Astrocyte of the cerebellum (primary cell): ENCODE results near the gene MSI2.
A peak's percentile ranks its signal among the peaks of the same experiment; 100 is the strongest.

Source experiments
- DNase-seq: peaks from one replicate; pipeline ENCODE4 v3.0.0-alpha.2; 2011; ENCODE audit warnings: low read depth
- H3K4me3 ChIP-seq: 2 replicates; pipeline ENCODE4 v1.5.1; 2011; ENCODE audit warnings: mild to moderate bottlenecking, low read depth, low read length, moderate library complexity
- CTCF ChIP-seq: IDR thresholded peaks from 2 replicates; pipeline ENCODE4 v1.5.1; 2012; ENCODE audit warnings: low read length, low read depth, moderate library complexity, mild to moderate bottlenecking; ENCODE audit errors: missing control alignments
- in situ Hi-C: cut with HindIII; loops from 2 replicates; pipeline ENCODE4 v1.10.0; 2017; ENCODE audit warnings: low sequenced_read_pairs

MSI2 gene

DNA sequence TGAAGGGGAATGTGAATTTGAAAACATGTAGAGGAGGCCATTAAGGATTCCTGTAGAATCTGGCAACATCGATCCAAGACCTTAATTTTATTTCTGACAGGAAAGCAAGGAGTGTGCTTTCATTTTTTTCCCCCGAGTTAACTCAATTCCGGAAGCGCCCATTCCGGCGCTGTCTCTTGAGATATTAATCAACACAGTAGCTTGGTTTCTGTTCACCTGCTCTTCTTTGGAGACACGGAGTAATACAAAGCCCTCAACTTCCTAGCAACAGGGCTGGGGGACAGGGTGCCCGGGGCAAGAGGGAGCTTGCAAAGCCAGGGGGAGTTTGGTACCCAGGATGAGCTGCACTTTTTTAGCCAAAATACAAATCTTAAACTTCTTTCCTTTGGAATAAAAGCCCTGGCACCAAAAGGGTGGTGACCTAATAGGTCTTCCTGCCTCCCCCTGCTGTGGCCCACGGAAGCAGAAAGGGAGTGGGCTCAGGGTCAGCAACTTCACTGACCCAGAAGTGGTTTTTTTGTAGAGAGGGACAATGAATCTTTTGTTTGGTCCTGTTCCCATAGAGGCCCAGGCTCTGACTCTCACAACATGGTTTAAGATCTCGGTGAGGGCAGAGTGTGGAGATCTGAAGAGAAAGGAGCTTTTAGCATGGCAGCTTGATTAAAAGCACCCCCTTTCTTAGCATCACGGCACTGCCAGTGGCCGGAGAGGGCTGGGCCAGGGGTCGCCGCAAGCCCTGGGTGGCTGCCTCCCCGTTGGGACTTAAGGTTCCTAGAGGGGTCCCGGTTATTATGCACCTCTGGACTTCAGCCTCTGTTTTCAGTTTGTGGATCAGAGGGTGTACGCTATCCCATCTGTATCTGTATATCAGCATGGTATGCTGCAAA, 281.4 kb downstream of the MSI2 start:
- no peak for TF ChIP-seq CTCF
- no peak overlapping the region for H3K4me3 ChIP-seq
- in situ Hi-C loops = no loop called here
- DNase-seq = no peak

DNA sequence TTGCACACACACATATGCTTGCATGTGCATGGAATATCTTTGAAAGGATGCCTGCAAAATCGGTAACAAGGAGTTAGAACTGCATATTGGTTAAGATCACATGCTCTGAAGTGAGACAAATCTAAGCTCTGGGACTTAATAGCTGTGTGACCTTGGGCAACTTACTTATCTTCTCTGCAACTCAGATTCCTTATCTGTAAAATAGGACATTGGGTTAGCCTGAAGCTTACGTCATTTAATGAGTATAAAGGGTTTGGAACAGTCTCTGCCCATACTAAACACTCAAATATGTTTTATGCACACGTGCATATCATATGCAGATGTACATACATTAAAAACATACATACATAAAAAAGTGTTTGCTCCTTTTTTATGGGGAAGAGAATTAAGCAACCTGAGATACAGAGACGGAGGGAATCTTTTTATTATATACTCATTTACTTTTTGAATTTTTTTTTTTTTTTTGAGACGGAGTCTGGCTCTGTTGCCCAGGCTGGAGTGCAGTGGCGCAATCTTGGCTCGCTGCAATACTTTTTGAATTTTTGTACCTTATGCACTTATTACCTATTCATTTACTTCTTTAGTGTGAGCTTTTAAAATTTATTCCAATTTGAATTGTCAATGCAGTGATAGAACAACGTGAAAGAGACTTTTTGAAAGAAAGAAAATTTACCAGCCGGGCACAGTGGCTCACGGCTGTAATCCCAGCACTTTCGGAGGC, 282.6 kb downstream of the MSI2 start:
- no peak for TF ChIP-seq CTCF
- no peak for DNase-seq
- no peak overlapping the region for H3K4me3 ChIP-seq
- in situ Hi-C loops = no loop called here

GRCh38 chr17:57539529-57540301, 283.4 kb downstream of the MSI2 start:
- no peak for TF ChIP-seq CTCF
- no peak for DNase-seq
- no peak overlapping the region for H3K4me3 ChIP-seq
- in situ Hi-C loops = no loop called here

DNA sequence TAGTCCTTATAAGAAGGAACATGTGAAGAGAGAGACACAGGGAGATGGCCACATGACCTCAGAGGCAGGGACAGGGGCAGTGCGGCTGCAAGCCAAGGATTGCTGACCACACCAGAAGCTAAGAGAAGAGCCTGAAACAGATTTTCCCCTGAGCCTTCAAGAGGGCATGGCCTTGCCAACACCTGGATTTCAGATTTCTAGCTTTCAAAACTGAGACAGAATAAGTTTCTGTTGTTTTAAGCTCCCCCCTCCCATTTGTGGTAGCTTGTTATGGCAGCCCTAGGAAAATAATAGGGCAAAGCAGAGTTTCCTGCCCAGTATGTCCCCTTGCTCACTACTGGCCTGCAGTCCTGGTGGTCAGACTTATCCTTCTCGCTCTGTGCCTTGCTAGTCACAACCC, 284.3 kb downstream of the MSI2 start:
- DNase-seq = no peak
- H3K4me3 ChIP-seq = no peak overlapping the region
- in situ Hi-C loops = no loop called here
- peak; percentile 9 for TF ChIP-seq CTCF

DNA sequence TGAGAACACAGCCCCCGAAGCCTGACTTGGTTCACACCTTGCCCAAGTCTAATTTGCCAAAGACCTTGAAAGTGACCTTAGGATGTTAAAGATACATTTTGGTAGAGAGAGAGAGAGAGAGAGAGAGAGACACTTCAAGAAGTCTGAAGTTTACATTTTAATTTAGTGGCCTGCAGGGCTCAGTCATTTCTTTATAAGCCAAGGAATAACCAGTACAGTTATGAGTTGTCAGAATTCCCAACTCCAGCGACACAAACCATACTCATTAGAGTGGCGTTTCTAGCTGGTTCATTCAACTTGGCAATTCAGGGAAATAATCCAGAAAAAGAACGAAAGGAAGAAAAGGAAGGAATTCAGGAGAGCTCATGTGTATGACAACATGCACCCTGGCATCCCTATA, 284.7 kb downstream of the MSI2 start:
- no peak for DNase-seq
- H3K4me3 ChIP-seq = no peak overlapping the region
- in situ Hi-C loops = no loop called here
- TF ChIP-seq CTCF = no peak
